Upper lobe of right lung (tissue), 1 donor: Measurements from ENCODE around the gene CAP2. TPM values are rescaled to one million over a fixed set of nuclear protein-coding genes. Genes with fewer than 3 reads are reported as not detected.
A peak's percentile ranks its signal among the peaks of the same experiment; 100 is the strongest.
"Not testable (repeated sequence)": the region's sequence is repeated elsewhere in the genome, so short reads cannot be mapped to it uniquely, and the experiment has no call there.

Source experiments
- ATAC-seq: fragments of 200-7000 bp; cut with Tn5 transposase; one replicate; pipeline ENCODE4 v1.9.1; 2020; ENCODE audit warnings: mild to moderate bottlenecking, moderate library complexity
- DNase-seq: peaks from one replicate; pipeline ENCODE4 v3.0.0-alpha.2; 2020
- H3K27ac ChIP-seq: fragments of 200-600 bp; one replicate; pipeline ENCODE4 v1.8.0; 2022
- H3K27me3 ChIP-seq: fragments of 200-600 bp; one replicate; pipeline ENCODE4 v1.8.0; 2022; ENCODE audit warnings: mild to moderate bottlenecking
- H3K36me3 ChIP-seq: fragments of 200-600 bp; one replicate; pipeline ENCODE4 v1.8.0; 2022
- H3K4me1 ChIP-seq: fragments of 200-600 bp; one replicate; pipeline ENCODE4 v1.8.0; 2022
- H3K4me3 ChIP-seq: fragments of 200-600 bp; one replicate; pipeline ENCODE4 v1.8.0; 2022; ENCODE audit warnings: mild to moderate bottlenecking
- H3K9me3 ChIP-seq: fragments of 200-600 bp; one replicate; pipeline ENCODE4 v1.8.0; 2022
- intact Hi-C: fragments of 100-400 bp; cut with DNase I; formaldehyde crosslinking; loops from one replicate; pipeline ENCODE4 v1.11.0; 2022
- total RNA-seq: library from RNA; stranded (reverse); fragmentation: NEBNext Ultra II Directional; extraction: Animal tissue kit (Norgen Biotek cat#: 25700); gene quantifications from one replicate; pipeline ENCODE4 v1.2.1, GENCODE V29; 2021
- TF ChIP-seq, protein P1 (sequence below): fragments of 200-600 bp; IDR thresholded peaks from one replicate; pipeline ENCODE4 v1.8.0; 2022; ENCODE audit warnings: antibody characterized with exemption
- donor health status: DM: no; HTN: yes; CAD: no; lungs with severe emphysema.

The CAP2 gene
- total RNA-seq, 1 donor from 2014 or later, result 7.2 TPM

GRCh38 chr6:17574866-17575560, 181.6 kb downstream of the CAP2 start:
- Histone ChIP-seq H3K36me3 (no peaks in the 10 kb centered on the region), H3K27me3 (no peaks in the 10 kb centered on the region), H3K4me1 (no peaks in the 10 kb centered on the region), H3K27ac (no peak overlapping the region), H3K4me3 (no peak overlapping the region), H3K9me3 (peaks cover 5% of the 10 kb centered on the region)
- ATAC-seq (no peak), DNase-seq (no peak)
- TF ChIP-seq, protein P1, sequence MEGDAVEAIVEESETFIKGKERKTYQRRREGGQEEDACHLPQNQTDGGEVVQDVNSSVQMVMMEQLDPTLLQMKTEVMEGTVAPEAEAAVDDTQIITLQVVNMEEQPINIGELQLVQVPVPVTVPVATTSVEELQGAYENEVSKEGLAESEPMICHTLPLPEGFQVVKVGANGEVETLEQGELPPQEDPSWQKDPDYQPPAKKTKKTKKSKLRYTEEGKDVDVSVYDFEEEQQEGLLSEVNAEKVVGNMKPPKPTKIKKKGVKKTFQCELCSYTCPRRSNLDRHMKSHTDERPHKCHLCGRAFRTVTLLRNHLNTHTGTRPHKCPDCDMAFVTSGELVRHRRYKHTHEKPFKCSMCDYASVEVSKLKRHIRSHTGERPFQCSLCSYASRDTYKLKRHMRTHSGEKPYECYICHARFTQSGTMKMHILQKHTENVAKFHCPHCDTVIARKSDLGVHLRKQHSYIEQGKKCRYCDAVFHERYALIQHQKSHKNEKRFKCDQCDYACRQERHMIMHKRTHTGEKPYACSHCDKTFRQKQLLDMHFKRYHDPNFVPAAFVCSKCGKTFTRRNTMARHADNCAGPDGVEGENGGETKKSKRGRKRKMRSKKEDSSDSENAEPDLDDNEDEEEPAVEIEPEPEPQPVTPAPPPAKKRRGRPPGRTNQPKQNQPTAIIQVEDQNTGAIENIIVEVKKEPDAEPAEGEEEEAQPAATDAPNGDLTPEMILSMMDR, result no peak
- intact Hi-C loops, result no loop called here

- H3K36me3 ChIP-seq, result no peaks in the 10 kb centered on the region
- TF ChIP-seq, protein P1, result no peak
- no peak overlapping the region for H3K27ac ChIP-seq
- no peaks in the 10 kb centered on the region for H3K4me1 ChIP-seq
- no peak for ATAC-seq
- H3K27me3 ChIP-seq, result no peaks in the 10 kb centered on the region
- intact Hi-C loops, result no loop called here
- peaks cover 5% of the 10 kb centered on the region for H3K9me3 ChIP-seq
- H3K4me3 ChIP-seq, result no peak overlapping the region
- no peak for DNase-seq
These were observed 183.7 kb downstream of the CAP2 start for GRCh38 chr6:17577059-17577458.

GRCh38 chr6:17580518-17581048, 187.2 kb downstream of the CAP2 start:
- peaks cover 7% of the 10 kb centered on the region for H3K4me1 ChIP-seq
- peak; percentile 78 for DNase-seq
- ATAC-seq, result peak; percentile 88

DNA sequence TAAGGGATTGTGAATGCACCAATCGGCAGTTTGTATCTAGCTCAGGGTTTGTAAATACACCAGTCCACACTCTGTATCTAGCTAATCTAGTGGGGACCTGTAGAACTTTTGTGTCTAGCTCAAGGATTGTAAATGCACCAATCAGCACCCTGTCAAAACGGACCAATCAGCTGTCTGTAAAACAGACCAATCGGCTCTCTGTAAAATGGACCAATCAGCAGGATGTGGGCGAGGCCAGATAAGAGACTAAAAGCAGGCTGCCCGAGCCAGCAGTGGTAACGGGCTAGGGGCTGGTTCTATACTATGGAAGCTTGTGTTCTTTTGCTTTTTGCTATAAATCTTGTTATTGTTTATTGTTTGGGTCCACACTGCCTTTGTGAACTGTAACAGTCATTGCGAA, 187.9 kb downstream of the CAP2 start:
- not testable (repeated sequence) for H3K4me1 ChIP-seq, H3K27me3 ChIP-seq, ATAC-seq, H3K36me3 ChIP-seq, H3K4me3 ChIP-seq, H3K9me3 ChIP-seq, DNase-seq, H3K27ac ChIP-seq
- intact Hi-C loops, result loop anchor here (5.0 kb wide), 1 partner anchor 424 kb away; no protein-coding TSS in a partner anchor

More at GRCh38 chr6:17580518-17581048, 187.2 kb downstream of the CAP2 start:
- no peak overlapping the region for H3K27ac ChIP-seq
- peaks cover 5% of the 10 kb centered on the region for H3K9me3 ChIP-seq
- TF ChIP-seq, protein P1, result no peak
- intact Hi-C loops, result loop anchor here (5.0 kb wide), 1 partner anchor 423 kb away; no protein-coding TSS in a partner anchor
- no peaks in the 10 kb centered on the region for H3K27me3 ChIP-seq
- H3K36me3 ChIP-seq, result no peaks in the 10 kb centered on the region
- peak overlapping the region; percentile 63 for H3K4me3 ChIP-seq

GRCh38 chr6:17583811-17584210, 190.4 kb downstream of the CAP2 start:
- H3K27me3 ChIP-seq, result no peaks in the 10 kb centered on the region
- peaks cover 7% of the 10 kb centered on the region for H3K4me1 ChIP-seq
- DNase-seq (no peak), ATAC-seq (no peak)
- peak overlapping the region; percentile 70 for H3K27ac ChIP-seq
- H3K9me3 ChIP-seq, result no peaks in the 10 kb centered on the region
- H3K4me3 ChIP-seq, result no peak overlapping the region
- no peaks in the 10 kb centered on the region for H3K36me3 ChIP-seq
- TF ChIP-seq, protein P1, result no peak
- intact Hi-C loops, result loop anchor here (5.0 kb wide), 1 partner anchor 427 kb away; no protein-coding TSS in a partner anchor

- Histone ChIP-seq H3K4me3 (peak overlapping the region; percentile 4), H3K9me3 (no peaks in the 10 kb centered on the region), H3K27me3 (no peaks in the 10 kb centered on the region), H3K36me3 (no peaks in the 10 kb centered on the region), H3K4me1 (peaks cover 7% of the 10 kb centered on the region), H3K27ac (peak overlapping the region; percentile 70)
- DNase-seq (no peak), ATAC-seq (peak; percentile 74)
- intact Hi-C loops, result loop anchor here (5.0 kb wide), 1 partner anchor 427 kb away; no protein-coding TSS in a partner anchor
- TF ChIP-seq, protein P1, result peak; percentile 78
These were observed 190.9 kb downstream of the CAP2 start for GRCh38 chr6:17584241-17584803.
